Measurements from ENCODE around the gene GORAB.

Gene GORAB

DNA sequence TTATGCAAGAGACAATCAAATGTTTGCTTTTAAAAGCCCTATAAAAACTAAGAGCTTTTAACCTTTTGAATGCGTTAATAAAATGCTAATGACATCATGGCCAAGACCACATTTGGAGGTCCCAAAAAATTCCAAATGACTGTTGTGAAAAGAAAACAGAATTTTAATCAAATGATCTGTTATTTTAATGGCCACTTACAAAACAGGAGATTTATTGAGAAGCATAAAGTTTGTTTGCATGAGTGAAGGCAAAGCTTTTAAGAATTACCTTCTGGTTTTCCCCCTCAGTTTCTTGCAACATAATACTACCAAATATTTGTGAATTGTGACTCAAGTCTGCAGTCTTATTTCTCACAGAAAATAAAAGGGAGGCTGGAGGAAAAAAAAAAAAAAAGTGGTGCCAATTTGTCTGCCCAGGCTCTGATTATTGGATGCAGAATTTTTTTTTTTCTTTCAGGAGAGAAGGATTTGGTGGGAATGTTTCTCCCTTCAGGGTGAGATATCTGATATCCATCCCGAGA, 60.7 kb downstream of the GORAB start:
- DNase-seq (ENCODE audit: low spot score) = no peak

- no peak for DNase-seq (ENCODE audit: low spot score)
These were observed 61.4 kb downstream of the GORAB start for GRCh38 chr1:170593173-170594011.

GRCh38 chr1:170594066-170594626, 62.2 kb downstream of the GORAB start:
- no peak for DNase-seq (ENCODE audit: low spot score)

DNA sequence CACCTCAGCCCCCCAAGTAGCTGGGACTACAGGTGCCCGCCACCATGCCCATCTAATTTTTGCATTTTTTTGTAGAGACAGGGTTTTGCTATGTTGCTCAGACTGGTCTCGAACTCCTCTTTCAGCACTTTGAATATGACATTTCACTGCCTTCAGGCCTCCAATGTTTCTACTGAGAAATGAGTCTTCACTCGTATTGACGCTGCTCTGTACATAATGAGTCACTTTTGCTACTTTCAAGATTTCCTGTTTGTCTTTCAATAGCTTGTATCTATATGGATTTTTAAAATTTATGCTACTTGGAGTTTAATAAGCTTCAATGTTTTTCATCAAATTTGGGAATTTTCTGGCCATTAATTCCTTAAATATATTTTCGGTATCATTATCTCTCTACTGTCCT, 64.7 kb downstream of the GORAB start:
- DNase-seq (ENCODE audit: low spot score) = no peak

GRCh38 chr1:170598618-170599017, 66.7 kb downstream of the GORAB start:
- no peak for DNase-seq (ENCODE audit: low spot score)

- DNase-seq (ENCODE audit: low spot score) = no peak
These were observed 67.1 kb downstream of the GORAB start for GRCh38 chr1:170599033-170599432.

DNA sequence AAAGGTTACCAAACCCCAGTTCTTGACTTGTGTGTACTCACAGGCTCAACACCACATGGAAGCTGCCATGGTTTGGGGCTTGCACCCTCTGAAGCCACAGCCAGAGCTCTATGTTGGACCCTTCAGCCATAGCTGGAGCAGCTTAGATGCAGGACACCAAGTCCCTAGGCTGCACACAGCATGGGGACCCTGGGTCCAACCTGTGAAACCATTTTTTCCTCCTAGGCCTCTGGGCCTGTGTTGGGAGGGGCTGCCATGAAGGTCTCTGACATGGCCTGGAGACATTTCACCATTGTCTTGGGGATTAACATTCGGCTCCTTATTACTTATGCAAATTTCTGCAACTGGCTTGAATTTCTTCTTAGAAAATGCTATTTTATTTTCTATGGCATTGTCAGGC, 69.9 kb downstream of the GORAB start:
- DNase-seq (ENCODE audit: low spot score) = no peak
